CD14-positive monocyte (primary cell): Measurements from ENCODE around the gene ME2. TPM values are rescaled to one million over a fixed set of nuclear protein-coding genes. Genes with fewer than 3 reads are reported as not detected.
"Not testable (repeated sequence)": the region's sequence is repeated elsewhere in the genome, so short reads cannot be mapped to it uniquely, and the experiment has no call there.

Experiments used
- DNase-seq, 3 donors: peaks; one replicate each; pipeline ENCODE4 v3.0.0-alpha.2; 2011 to 2022
- H2AFZ ChIP-seq: 2 replicates; pipeline ENCODE4 v1.6.0; 2012; ENCODE audit warnings: mild to moderate bottlenecking, low read depth, low read length, inconsistent platforms; ENCODE audit not compliant: insufficient read depth, poor library complexity, severe bottlenecking
- H3K27ac ChIP-seq, 2 donors: 1 replicate in 1 of 2; 2 replicates in 1 of 2; pipeline ENCODE4 v1.5.1; 2012 to 2013; ENCODE audit warnings: low read length in 2 of 2, control low read depth in 1 of 2, inconsistent platforms in 1 of 2, low read depth in 1 of 2, mild to moderate bottlenecking in 1 of 2
- H3K27me3 ChIP-seq, 2 donors: one replicate each; pipeline versions ENCODE4 v1.6.0 to v1.6.1; 2011 to 2013; ENCODE audit warnings: low read length in 2 of 2; ENCODE audit not compliant: control insufficient read depth in 2 of 2, insufficient read depth in 2 of 2
- H3K36me3 ChIP-seq, 2 donors: replicated peaks in 1 of 2; 1 replicate in 1 of 2; 2 replicates in 1 of 2; pipeline versions ENCODE4 v1.5.1 to v1.6.1; 2012 to 2013; ENCODE audit warnings: low read length in 2 of 2, control low read depth in 1 of 2, inconsistent platforms in 1 of 2, mild to moderate bottlenecking in 1 of 2; ENCODE audit not compliant: insufficient read depth in 2 of 2, control insufficient read depth in 1 of 2
- H3K4me1 ChIP-seq, 2 donors: 1 replicate in 1 of 2; 2 replicates in 1 of 2; pipeline versions ENCODE4 v1.5.1 to v1.6.1; 2012 to 2013; ENCODE audit warnings: low read length in 2 of 2, control low read depth in 1 of 2, inconsistent platforms in 1 of 2, mild to moderate bottlenecking in 1 of 2, moderate library complexity in 1 of 2; ENCODE audit not compliant: insufficient read depth in 2 of 2, control insufficient read depth in 1 of 2
- H3K4me2 ChIP-seq: replicated peaks from 2 replicates; pipeline ENCODE3; 2012; ENCODE audit warnings: low read length, moderate library complexity, mild to moderate bottlenecking; ENCODE audit not compliant: poor library complexity, severe bottlenecking; ENCODE audit errors: extremely low read depth
- H3K4me3 ChIP-seq, 3 experiments: fragments of 200-600 bp in 1 of 3; sonication (generic) in 1 of 3; replicated peaks in 1 of 3; 1 replicate in 2 of 3; 2 replicates in 1 of 3; pipeline ENCODE4 v1.5.1; 2011 to 2013; ENCODE audit warnings: low read length in 3 of 3, mild to moderate bottlenecking in 3 of 3, control low read depth in 2 of 3, low read depth in 2 of 3, inconsistent platforms in 1 of 3, moderate library complexity in 1 of 3
- H3K79me2 ChIP-seq: 2 replicates; pipeline ENCODE4 v1.6.0; 2012; ENCODE audit warnings: mild to moderate bottlenecking, control low read depth, inconsistent platforms, low read length, moderate library complexity; ENCODE audit not compliant: insufficient read depth
- H3K9ac ChIP-seq: 2 replicates; pipeline ENCODE4 v1.6.0; 2017; ENCODE audit warnings: low read length, mild to moderate bottlenecking; ENCODE audit not compliant: insufficient read depth, poor library complexity, severe bottlenecking
- H3K9me3 ChIP-seq, 2 donors: replicated peaks in 1 of 2; 1 replicate in 1 of 2; 2 replicates in 1 of 2; pipeline versions ENCODE4 v1.5.1 to v1.6.1; 2012 to 2013; ENCODE audit warnings: low read length in 2 of 2, control low read depth in 1 of 2; ENCODE audit not compliant: control insufficient read depth in 1 of 2, insufficient read depth in 1 of 2
- H4K20me1 ChIP-seq: 2 replicates; pipeline ENCODE4 v1.6.0; 2012; ENCODE audit warnings: mild to moderate bottlenecking, low read length, control low read depth, moderate library complexity; ENCODE audit not compliant: insufficient read depth
- H3K27ac Mint-ChIP-seq, 7 donors: one replicate each; pipeline ENCODE4 v1.8.0; 2020; ENCODE audit warnings: mild to moderate bottlenecking in 7 of 7, mixed read lengths in 7 of 7, moderate library complexity in 6 of 7, inconsistent platforms in 2 of 7
- H3K27me3 Mint-ChIP-seq, 3 donors: one replicate each; pipeline ENCODE4 v1.8.0; 2021 to 2022; ENCODE audit warnings: low read depth in 3 of 3, mild to moderate bottlenecking in 3 of 3, mixed read lengths in 3 of 3, moderate library complexity in 3 of 3, inconsistent platforms in 1 of 3
- H3K36me3 Mint-ChIP-seq, 2 donors: one replicate each; pipeline ENCODE4 v1.8.0; 2020; ENCODE audit warnings: mixed read lengths in 2 of 2, inconsistent platforms in 1 of 2, mild to moderate bottlenecking in 1 of 2
- H3K4me1 Mint-ChIP-seq: one replicate; pipeline ENCODE4 v1.8.0; 2020; ENCODE audit warnings: mild to moderate bottlenecking, mixed read lengths
- H3K4me3 Mint-ChIP-seq, 2 donors: one replicate each; pipeline ENCODE4 v1.8.0; 2020; ENCODE audit warnings: mild to moderate bottlenecking in 2 of 2, mixed read lengths in 2 of 2, moderate library complexity in 1 of 2
- H3K9me3 Mint-ChIP-seq, 7 donors: one replicate each; pipeline ENCODE4 v1.8.0; 2020 to 2022; ENCODE audit warnings: mixed read lengths in 7 of 7, mild to moderate bottlenecking in 6 of 7, moderate library complexity in 6 of 7, inconsistent platforms in 2 of 7
- CTCF ChIP-seq: fragments of 200-600 bp; IDR thresholded peaks from one replicate; pipeline ENCODE4 v1.8.0; 2022; ENCODE audit warnings: antibody characterized with exemption, mild to moderate bottlenecking
- WGBS: methylation state at CpG from one replicate; pipeline ENCODE4 v1.1.5; 2013; ENCODE audit warnings: missing lambda C conversion rate; ENCODE audit not compliant: insufficient coverage; 5-methylcytosine and 5-hydroxymethylcytosine counted together
- intact Hi-C, 2 donors: fragments of 100-400 bp; cut with micrococcal nuclease; formaldehyde crosslinking; loops; one replicate each; pipeline versions ENCODE4 v1.15.0 to v1.15.1; 2023
- polyA plus RNA-seq, 3 donors: library from polyadenylated mRNA; depleted of rRNA in 1 of 3; unstranded in 2 of 3; stranded (reverse) in 1 of 3; fragments of 300-500 nt in 2 of 3; fragments of >200 nt in 1 of 3; fragmentation: Illumina TruSeq in 2 of 3; gene quantifications; 1 replicate in 2 of 3; 2 replicates in 1 of 3; pipeline ENCODE4 v1.2.3, GENCODE V29; 2012 to 2021

ME2 gene
- polyA plus RNA-seq, 3 donors = 48.7 to 93.8 (median 71.7) TPM

GRCh38 chr18:50992351-50992762, 113.4 kb downstream of the ME2 start:
- Histone ChIP-seq H3K36me3 (peaks cover 0 to 13% of the 10 kb centered on the region in 2 donors), H3K9ac (no peak overlapping the region), H3K4me3 (no peak overlapping the region), H2AFZ (no peak overlapping the region), H3K4me1 (no peaks in the 10 kb centered on the region), H3K4me2 (no peak overlapping the region), H3K79me2 (no peaks in the 10 kb centered on the region), H3K27me3 (no peaks in the 10 kb centered on the region), H4K20me1 (no peaks in the 10 kb centered on the region), H3K9me3 (no peaks in the 10 kb centered on the region), H3K27ac (no peak overlapping the region)
- Mint-ChIP-seq H3K4me3 (no peak overlapping the region), H3K4me1 (no peaks in the 10 kb centered on the region), H3K27ac (no peak overlapping the region), H3K36me3 (peaks cover 2 to 4% of the 10 kb centered on the region in 2 donors), H3K9me3 (peaks cover 0 to 7% (median 3%) of the 10 kb centered on the region in 7 donors), H3K27me3 (no peaks in the 10 kb centered on the region)
- intact Hi-C loops = no loop called here
- WGBS = 87% methylated on average over 2 of the region's 3 CpGs
- TF ChIP-seq CTCF = no peak
- no peak for DNase-seq

- Histone ChIP-seq H2AFZ (no peak overlapping the region), H3K4me3 (no peak overlapping the region), H4K20me1 (no peaks in the 10 kb centered on the region), H3K27me3 (no peaks in the 10 kb centered on the region), H3K9me3 (no peaks in the 10 kb centered on the region), H3K36me3 (no peaks in the 10 kb centered on the region), H3K4me1 (no peaks in the 10 kb centered on the region), H3K4me2 (no peak overlapping the region), H3K79me2 (no peaks in the 10 kb centered on the region), H3K9ac (no peak overlapping the region), H3K27ac (no peak overlapping the region)
- Mint-ChIP-seq H3K4me1 (no peaks in the 10 kb centered on the region), H3K36me3 (no peaks in the 10 kb centered on the region), H3K27ac (no peak overlapping the region), H3K9me3 (peaks cover 0 to 7% (median 3%) of the 10 kb centered on the region in 7 donors), H3K27me3 (no peaks in the 10 kb centered on the region), H3K4me3 (no peak overlapping the region)
- TF ChIP-seq CTCF = no peak
- DNase-seq = no peak
- no CpG with 5 or more reads among the region's 2 CpGs for WGBS
- intact Hi-C loops = no loop called here
These were observed 115.1 kb downstream of the ME2 start for GRCh38 chr18:50994031-50994430.

GRCh38 chr18:51003174-51003573, 124.3 kb downstream of the ME2 start:
- H3K36me3 ChIP-seq, H3K9me3 ChIP-seq, H3K27ac Mint-ChIP-seq, H3K4me3 ChIP-seq, H3K27me3 ChIP-seq, H3K4me1 Mint-ChIP-seq, H2AFZ ChIP-seq, intact Hi-C loops, H3K27me3 Mint-ChIP-seq, H3K27ac ChIP-seq, H3K4me3 Mint-ChIP-seq, H3K36me3 Mint-ChIP-seq, H3K4me1 ChIP-seq, DNase-seq, H3K9ac ChIP-seq, H4K20me1 ChIP-seq, H3K79me2 ChIP-seq, H3K4me2 ChIP-seq: not testable (repeated sequence)
- no CpG with 5 or more reads among the region's 2 CpGs for WGBS
- H3K9me3 Mint-ChIP-seq = peaks cover 0 to 11% (median 6%) of the 10 kb centered on the region in 7 donors
